HG03520 (cell line): ENCODE results near the gene ADAM12.
"Not testable (repeated sequence)": the region's sequence is repeated elsewhere in the genome, so short reads cannot be mapped to it uniquely, and the experiment has no call there.

ENCODE experiments used
- ATAC-seq: cut with Tn5 transposase; IDR thresholded peaks from one replicate; pipeline ENCODE4 v1.9.1; 2021; ENCODE audit warnings: mild to moderate bottlenecking, moderate library complexity; ENCODE audit not compliant: unreplicated experiment

The ADAM12 gene

DNA sequence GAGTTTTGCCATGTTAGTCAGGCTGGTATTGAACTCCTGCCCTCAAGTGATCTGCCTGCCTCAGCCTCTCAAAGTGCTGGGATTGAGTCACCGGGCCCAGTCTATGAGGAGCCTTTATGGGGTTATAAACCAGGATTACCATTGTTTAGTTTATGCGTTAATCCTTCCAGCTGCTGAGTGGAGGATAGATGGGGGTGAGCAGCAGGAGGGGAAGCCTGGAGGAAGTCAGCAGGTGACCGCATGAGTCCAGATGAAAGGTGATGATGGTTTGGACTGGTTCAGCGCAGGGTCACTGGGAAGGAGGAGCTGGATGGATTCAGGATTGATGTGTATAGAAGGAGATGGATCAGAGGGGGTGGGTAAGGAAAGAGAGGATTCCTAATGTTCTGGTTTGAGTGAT lies 197.1 kb downstream of the ADAM12 start:
- no peak for ATAC-seq

- ATAC-seq, result no peak
These were observed 199.5 kb downstream of the ADAM12 start for GRCh38 chr10:126188679-126189200.

GRCh38 chr10:126187399-126187798 lies 200.9 kb downstream of the ADAM12 start:
- no peak for ATAC-seq

DNA sequence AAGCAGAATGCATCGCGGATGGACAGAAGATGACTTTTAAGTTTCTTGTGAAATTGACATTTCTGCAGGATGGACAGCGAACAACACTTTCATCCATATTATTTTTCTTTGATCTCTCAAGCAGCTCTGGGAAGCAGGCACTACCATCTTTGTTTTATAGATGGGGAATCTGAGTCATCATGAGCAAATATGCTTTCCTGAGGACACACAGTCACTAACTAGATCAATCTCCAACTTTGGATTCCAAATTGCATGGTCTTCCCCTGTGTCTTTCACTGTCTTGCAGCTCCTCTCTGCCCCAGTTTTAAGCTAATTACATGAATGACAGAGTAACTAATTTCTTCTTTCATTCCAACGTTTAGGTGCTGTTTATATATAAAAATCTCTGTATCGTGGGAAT lies 201.5 kb downstream of the ADAM12 start:
- no peak for ATAC-seq

GRCh38 chr10:126185676-126186447 lies 202.4 kb downstream of the ADAM12 start:
- ATAC-seq, result no peak

GRCh38 chr10:126181626-126182025 lies 206.7 kb downstream of the ADAM12 start:
- no peak for ATAC-seq

DNA sequence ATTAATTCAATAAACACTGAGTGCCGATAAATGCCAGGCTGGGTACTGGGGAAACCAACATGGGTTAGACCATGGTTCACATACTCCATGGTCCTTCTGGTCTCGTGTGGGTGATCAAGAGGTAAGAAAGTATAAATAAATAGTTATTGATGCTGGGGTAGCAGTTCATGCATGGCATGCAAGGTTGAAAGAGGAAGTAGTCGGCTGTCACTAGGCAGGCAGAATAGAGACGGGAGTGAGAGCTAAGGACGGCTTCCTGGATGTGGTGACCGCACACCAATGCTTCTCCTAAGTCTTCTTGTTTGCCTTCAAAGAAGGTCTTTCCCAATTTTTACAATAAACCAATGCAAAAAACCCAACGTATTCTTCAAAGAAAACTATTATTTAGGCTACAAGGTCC lies 208.6 kb downstream of the ADAM12 start:
- ATAC-seq, result no peak

GRCh38 chr10:126177417-126178030 lies 210.8 kb downstream of the ADAM12 start:
- ATAC-seq, result no peak

GRCh38 chr10:126175641-126176262 lies 212.5 kb downstream of the ADAM12 start:
- ATAC-seq, result no peak

- ATAC-seq, result not testable (repeated sequence)
These were observed 215.5 kb downstream of the ADAM12 start for GRCh38 chr10:126172755-126173154.

- no peak for ATAC-seq
These were observed 216.7 kb downstream of the ADAM12 start for GRCh38 chr10:126171555-126171954.

GRCh38 chr10:126170776-126171175 lies 217.5 kb downstream of the ADAM12 start:
- ATAC-seq, result no peak

DNA sequence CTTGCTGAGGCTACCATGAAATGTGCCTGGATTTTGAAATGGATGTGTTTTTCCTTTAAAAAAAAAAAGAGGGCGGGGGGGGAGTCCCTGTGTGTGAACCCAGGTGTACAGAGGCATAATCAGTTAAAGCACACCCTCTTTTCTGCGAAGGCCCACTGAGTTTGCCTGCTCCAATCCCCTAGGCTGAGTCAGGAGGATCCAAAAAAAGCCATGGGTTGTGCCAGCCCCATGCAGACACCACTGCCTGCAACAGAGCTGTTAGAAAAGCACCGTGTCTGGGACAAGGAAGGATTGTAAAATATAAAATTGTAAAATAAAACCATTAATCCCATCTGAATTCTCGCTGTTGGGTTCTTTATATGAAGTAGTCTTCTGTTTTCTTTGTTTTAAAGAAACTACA lies 217.9 kb downstream of the ADAM12 start:
- no peak for ATAC-seq

- ATAC-seq, result no peak
These were observed 218.4 kb downstream of the ADAM12 start for GRCh38 chr10:126169899-126170298.

DNA sequence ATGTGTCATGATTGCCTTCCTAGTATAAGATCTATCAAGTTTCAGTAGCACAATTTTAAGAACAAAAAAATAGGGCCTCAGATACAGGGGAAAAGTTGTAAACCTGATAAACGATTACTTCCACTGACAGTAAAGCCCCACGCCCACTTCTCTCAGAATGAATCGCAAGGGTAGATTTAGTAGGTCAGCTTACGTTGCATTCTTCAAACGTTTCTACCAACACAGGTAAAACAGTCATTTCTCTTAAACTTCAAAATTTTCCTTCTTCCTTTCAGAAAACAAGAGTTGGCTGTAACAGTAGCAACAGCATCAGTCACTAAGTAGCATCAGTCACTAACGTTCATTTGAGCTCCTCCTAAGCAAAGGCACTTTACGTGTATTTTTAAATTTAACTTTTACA lies 221.5 kb downstream of the ADAM12 start:
- ATAC-seq, result no peak

DNA sequence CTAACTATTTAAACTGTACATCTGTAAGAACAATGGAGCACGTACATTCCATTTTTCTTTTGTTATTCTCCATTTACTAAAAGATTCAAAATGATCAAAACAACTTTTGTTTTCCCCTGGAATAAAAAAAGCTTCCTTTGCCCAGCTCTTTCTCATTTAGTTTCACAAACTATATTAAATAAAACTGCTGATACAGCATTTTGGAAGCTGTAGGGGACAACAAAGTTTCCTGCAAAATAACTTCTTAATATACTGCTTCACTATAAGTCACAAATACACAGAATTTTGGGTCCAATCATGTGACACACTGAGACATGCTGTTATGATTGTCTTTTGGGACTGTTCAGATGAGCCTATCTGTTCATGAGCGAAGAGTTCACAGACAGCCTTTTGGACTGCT lies 222.4 kb downstream of the ADAM12 start:
- ATAC-seq, result no peak

DNA sequence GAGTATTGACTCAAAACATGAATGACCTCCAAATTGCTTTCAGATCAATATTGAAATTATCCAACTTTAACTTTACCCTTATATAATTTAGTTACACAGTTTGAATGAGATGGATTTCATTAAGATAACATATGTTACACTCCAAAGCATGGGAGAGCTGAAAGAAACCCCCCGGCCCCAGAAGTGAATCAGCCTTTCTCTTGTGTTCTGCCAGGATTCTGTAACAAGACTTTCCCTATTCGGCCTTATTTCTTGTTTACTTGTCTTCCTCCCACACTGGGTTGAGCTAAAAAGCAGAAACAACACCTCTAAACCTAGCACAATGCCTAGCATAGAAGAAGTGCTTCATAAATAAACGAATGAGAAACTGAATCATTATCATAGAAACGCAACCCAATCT lies 224.8 kb downstream of the ADAM12 start:
- no peak for ATAC-seq

- no peak for ATAC-seq
These were observed 226.6 kb downstream of the ADAM12 start for GRCh38 chr10:126161691-126162090.

DNA sequence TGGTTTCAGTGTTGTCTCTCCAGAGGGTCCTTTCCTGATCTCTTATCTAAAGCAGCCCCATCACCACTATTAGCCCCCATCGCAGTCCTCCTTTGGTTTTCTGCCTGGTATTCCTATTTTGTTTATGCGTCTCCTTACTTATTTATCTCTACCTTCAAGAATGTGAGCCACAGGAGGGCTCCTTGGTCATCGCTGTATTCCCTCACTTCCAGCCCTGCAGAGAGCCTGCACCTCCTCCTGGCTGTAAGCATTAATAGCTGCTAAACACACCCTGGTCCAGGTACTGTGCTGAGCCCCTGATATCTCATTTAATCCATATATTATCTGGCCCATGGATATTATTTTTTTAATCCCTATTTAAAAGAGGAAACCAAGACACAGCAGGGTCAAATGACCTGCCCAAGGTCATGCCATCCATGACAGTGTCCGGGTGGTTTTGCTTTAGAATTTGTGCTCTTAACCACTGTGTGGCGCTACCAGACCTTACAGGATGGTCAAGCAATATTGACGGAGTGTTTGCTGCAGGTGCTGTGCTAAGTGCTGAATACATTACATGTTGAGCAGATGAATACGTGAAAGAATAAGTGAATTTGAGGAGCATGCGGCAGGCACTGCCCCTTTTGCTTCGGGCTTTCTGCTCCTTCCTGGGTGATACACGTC lies 227.2 kb downstream of the ADAM12 start:
- ATAC-seq, result no peak

DNA sequence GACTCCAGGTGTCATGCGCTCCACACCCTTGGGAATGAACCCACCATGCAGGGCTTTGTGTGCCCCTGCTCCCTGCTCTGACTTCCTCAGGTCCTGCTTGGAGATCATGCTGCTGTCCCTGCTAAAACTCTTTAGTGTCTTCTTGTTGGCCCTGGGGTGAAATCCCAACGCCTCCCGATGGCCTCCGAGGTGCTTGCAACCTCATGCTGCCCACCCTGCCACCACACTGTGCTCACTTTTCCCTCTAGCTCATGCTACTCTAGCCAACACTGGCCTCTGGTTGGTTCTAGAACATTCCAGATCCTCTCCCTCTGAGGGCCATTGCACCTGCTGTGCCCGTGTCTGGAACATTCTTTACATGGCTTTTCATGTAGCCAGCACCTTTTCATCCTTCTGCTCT lies 227.7 kb downstream of the ADAM12 start:
- no peak for ATAC-seq

DNA sequence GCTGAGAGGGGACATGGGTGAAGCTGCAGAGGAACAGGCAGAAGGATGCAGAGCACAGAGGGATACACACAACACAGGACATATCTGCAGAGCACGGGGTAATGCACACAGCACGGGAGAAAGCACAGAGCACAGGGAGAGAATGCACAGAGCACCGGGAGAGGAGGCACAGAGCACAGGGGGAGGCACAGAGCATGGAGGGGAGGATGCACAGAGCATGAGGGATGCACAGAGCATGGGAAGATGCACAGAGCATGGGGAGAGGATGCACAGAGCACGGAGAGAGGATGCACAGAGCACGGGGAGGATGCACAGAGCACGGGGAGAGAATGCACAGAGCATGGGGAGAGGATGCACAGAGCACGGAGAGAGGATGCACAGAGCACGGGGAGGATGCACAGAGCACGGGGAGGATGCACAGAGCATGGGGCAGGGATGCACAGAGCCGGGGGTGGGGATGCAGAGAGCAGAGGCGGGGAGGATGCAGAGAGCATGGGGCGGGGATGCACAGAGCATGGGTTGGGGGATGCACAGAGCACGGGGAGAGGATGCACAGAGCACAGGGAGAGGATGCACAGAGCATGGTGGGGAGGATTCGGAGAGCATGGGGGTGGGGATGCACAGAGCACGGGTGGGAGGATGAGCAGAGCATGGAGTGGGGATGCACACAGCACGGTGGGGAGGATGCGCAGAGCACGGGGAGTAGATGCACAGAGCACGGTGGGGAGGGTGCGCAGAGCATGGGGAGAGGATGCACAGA lies 230.0 kb downstream of the ADAM12 start:
- no peak for ATAC-seq
